ENCODE measurements around the gene BTC. TPM values are rescaled to one million over a fixed set of nuclear protein-coding genes. Genes with fewer than 3 reads are reported as not detected.

Gene BTC
- total and polyA plus RNA-seq, 8 donors: 1.2 to 3.7 (median 1.6) TPM

DNA sequence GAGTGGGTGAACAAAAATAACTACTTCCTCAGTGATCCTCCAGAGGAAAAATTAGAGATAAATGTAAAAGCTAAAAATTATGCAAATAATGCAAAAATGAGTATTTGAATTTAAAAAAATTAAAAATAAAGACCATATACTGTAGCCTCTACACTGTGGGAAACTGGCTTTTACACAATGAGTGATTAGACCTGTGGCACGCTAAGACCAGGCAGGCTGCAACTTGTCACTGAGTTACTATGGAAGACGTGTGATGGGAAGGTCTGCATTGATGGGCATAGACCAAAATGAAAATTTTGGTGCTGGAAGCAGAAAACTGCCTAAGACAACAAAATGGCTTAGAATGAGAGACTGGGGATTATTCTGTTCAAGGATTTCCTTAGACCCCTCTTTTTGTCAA is 30.2 kb downstream of the BTC start:
- no peak for ATAC-seq
- intact Hi-C loops (cut with DNase I): no loop called here
- H3K27me3 ChIP-seq: no peaks in the 10 kb centered on the region
- no peak for FAIRE-seq
- no peak for DNase-seq
- H3K9me3 ChIP-seq: no peaks in the 10 kb centered on the region
- no peak overlapping the region for H3K4me3 ChIP-seq
- H3K36me3 ChIP-seq: no peaks in the 10 kb centered on the region
- 87 to 96% methylated on average over 2 of the region's 2 CpGs for WGBS, 2 donors
- TF ChIP-seq, protein P1, sequence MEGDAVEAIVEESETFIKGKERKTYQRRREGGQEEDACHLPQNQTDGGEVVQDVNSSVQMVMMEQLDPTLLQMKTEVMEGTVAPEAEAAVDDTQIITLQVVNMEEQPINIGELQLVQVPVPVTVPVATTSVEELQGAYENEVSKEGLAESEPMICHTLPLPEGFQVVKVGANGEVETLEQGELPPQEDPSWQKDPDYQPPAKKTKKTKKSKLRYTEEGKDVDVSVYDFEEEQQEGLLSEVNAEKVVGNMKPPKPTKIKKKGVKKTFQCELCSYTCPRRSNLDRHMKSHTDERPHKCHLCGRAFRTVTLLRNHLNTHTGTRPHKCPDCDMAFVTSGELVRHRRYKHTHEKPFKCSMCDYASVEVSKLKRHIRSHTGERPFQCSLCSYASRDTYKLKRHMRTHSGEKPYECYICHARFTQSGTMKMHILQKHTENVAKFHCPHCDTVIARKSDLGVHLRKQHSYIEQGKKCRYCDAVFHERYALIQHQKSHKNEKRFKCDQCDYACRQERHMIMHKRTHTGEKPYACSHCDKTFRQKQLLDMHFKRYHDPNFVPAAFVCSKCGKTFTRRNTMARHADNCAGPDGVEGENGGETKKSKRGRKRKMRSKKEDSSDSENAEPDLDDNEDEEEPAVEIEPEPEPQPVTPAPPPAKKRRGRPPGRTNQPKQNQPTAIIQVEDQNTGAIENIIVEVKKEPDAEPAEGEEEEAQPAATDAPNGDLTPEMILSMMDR (IDR thresholded peaks at IDR 0.05): no peak
- no peak overlapping the region for H3K27ac ChIP-seq
- H3K4me1 ChIP-seq: peaks cover 0 to 1% (median 0%) of the 10 kb centered on the region in 3 donors

DNA sequence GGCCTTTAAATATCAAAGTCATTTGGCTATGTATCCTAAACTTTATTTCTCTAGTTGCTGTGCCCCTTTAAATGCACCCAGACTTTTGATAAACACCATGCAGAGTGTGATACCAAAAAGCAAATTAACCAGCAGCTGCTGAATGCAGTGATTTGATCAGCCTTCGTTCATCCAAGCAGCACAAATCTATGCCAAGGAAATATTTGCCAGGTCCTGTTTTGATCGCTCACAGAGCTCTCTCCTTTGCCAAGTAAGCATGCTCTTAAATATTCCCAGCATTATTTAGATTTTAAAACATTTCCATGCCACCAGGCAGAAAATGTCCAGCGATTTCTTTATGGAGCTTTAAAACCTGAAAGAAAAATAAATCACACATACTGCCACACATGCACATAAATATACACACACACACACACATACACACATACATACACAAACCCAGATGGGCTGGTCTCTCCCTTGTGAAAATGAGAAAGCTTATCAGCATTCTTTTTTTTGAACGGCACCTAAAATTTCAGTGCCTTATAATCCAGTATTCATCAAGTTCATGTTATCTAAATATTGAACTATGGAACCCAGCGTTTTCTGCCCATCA is 35.7 kb downstream of the BTC start:
- ATAC-seq (no peak), FAIRE-seq (no peak), DNase-seq (no peak)
- intact Hi-C loops (cut with DNase I): no loop called here
- Histone ChIP-seq H3K4me3 (no peak overlapping the region), H3K27ac (no peak overlapping the region), H3K4me1 (no peaks in the 10 kb centered on the region), H3K36me3 (no peaks in the 10 kb centered on the region), H3K27me3 (no peaks in the 10 kb centered on the region), H3K9me3 (no peaks in the 10 kb centered on the region)
- TF ChIP-seq, protein P1 (IDR thresholded peaks at IDR 0.05): no peak
- WGBS, 2 donors: 29 to 36% methylated on average over 5 of the region's 5 CpGs

DNA sequence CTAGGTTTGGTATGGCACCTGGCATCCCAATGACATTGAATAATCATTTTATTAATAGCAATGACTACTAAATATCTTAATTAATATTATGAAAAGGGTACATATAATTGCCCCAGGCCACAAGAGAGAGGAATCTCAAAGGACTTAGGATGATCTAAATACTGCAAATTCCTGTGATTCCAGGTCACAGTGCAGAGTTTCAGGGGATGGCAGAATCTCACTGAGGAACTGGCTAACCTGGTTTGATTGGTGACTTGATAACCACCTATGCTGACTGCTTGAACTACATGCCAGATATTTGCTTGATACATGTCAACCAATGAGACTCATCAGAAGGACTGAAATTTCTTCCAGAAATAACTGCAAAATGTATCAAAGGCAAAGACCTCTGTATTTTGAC is 37.2 kb downstream of the BTC start:
- H3K4me3 ChIP-seq: no peak overlapping the region
- FAIRE-seq (no peak), ATAC-seq (no peak), DNase-seq (no peak)
- intact Hi-C loops (cut with DNase I): no loop called here
- no peaks in the 10 kb centered on the region for H3K36me3 ChIP-seq
- H3K27me3 ChIP-seq: no peaks in the 10 kb centered on the region
- TF ChIP-seq, protein P1 (IDR thresholded peaks at IDR 0.05): no peak
- H3K9me3 ChIP-seq: no peaks in the 10 kb centered on the region
- no peaks in the 10 kb centered on the region for H3K4me1 ChIP-seq
- H3K27ac ChIP-seq: no peak overlapping the region

DNA sequence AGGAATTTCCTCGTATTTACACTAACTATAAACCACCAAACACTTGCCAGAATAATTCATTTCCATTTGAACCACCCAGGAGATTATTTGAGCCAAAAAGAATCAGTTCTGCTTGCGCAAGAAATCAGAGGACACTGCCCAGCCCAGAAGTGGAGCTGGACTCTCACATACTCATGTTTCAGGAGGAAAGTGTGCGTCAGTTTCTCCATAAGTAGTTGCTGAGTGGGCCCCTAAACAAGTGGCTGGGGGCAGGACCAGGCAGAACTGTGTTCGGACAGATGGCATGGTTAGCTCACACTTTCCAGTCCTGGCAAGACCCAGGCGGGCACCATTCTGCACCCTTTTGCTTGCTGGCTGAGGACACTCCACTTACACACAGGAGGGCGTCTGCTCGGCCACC is 38.8 kb downstream of the BTC start:
- no peak for DNase-seq
- FAIRE-seq: no peak

DNA sequence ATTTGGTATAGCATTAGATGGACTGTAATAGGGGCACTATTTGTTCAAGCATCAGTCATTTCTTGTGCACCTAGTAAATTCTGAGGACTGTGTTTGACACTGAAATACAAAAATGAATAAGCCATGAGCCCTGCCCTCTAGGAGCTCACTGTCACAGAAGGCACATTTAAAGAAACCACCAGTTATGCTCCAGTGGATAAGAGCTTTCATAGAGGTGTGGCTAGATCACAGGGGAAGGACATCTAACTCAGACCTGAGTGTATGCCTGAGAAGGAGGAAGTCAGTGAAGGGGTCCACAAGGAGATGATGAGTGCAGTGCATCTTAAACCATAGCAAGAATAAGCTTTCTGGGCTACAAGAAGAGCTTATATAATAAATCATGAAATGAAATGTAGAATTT is 40.1 kb downstream of the BTC start:
- no peaks in the 10 kb centered on the region for H3K36me3 ChIP-seq
- no peaks in the 10 kb centered on the region for H3K9me3 ChIP-seq
- FAIRE-seq (no peak), DNase-seq (no peak), ATAC-seq (no peak)
- H3K27me3 ChIP-seq: no peaks in the 10 kb centered on the region
- H3K4me1 ChIP-seq: no peaks in the 10 kb centered on the region
- H3K27ac ChIP-seq: no peak overlapping the region
- TF ChIP-seq, protein P1 (IDR thresholded peaks at IDR 0.05): no peak
- intact Hi-C loops (cut with DNase I): no loop called here
- H3K4me3 ChIP-seq: no peak overlapping the region

More for the DNA sequence above, 38.8 kb downstream of the BTC start:
- TF ChIP-seq, protein P1 (IDR thresholded peaks at IDR 0.05): no peak
- intact Hi-C loops (cut with DNase I): no loop called here
- WGBS, 2 donors: 80 to 88% methylated on average over 7 of the region's 7 CpGs
- Histone ChIP-seq H3K36me3 (no peaks in the 10 kb centered on the region), H3K27ac (no peak overlapping the region), H3K27me3 (no peaks in the 10 kb centered on the region), H3K4me1 (no peaks in the 10 kb centered on the region), H3K9me3 (no peaks in the 10 kb centered on the region), H3K4me3 (no peak overlapping the region)
- ATAC-seq: no peak
